HL-60 (cell line): ENCODE measurements around the gene HOXB3.

Source experiments
- CTCF ChIP-seq: IDR thresholded peaks from one replicate; pipeline ENCODE4 v1.5.1; 2011; ENCODE audit warnings: low read length, control low read depth, inconsistent platforms; ENCODE audit not compliant: insufficient read depth
- REST ChIP-seq: IDR thresholded peaks from 2 replicates; pipeline ENCODE4 v1.6.1; 2012; ENCODE audit warnings: low read depth; ENCODE audit not compliant: insufficient replicate concordance
- SPI1 ChIP-seq: IDR thresholded peaks from 2 replicates; pipeline ENCODE4 v1.6.1; 2012; ENCODE audit warnings: low read depth, mild to moderate bottlenecking, borderline replicate concordance

- TF ChIP-seq CTCF (no peak), SPI1 (no peak), REST (no peak)
Observed at GRCh38 chr17:48528936-48529682, 60.9 kb downstream of the HOXB3 start.
